Right cardiac atrium (tissue), 5 donors: ENCODE results near the gene NDUFAF2. TPM values are rescaled to one million over a fixed set of nuclear protein-coding genes. Genes with fewer than 3 reads are reported as not detected.

Experiments used
- ATAC-seq, 2 donors: fragments of 200-7000 bp; cut with Tn5 transposase; one replicate each; pipeline versions ENCODE4 v1.8.0 to v1.9.1; 2020; ENCODE audit warnings: moderate library complexity in 2 of 2, mild to moderate bottlenecking in 1 of 2
- DNase-seq, 3 donors: peaks; one replicate each; pipeline ENCODE4 v3.0.0-alpha.2; 2020
- H3K27ac ChIP-seq: one replicate; pipeline ENCODE4 v1.5.1; 2013; ENCODE audit warnings: mild to moderate bottlenecking, low read length, control low read depth, moderate library complexity
- H3K27me3 ChIP-seq: one replicate; pipeline ENCODE4 v1.6.1; 2013; ENCODE audit not compliant: control insufficient read depth, insufficient read depth
- H3K4me1 ChIP-seq: one replicate; pipeline ENCODE4 v1.6.1; 2013; ENCODE audit warnings: low read length; ENCODE audit not compliant: control insufficient read depth, insufficient read depth
- H3K4me3 ChIP-seq: one replicate; pipeline ENCODE4 v1.5.1; 2013; ENCODE audit warnings: low read length, control low read depth
- H3K9me3 ChIP-seq: one replicate; pipeline ENCODE4 v1.6.1; 2013; ENCODE audit warnings: low read length; ENCODE audit not compliant: control insufficient read depth
- WGBS: extraction: QIAGEN DNeasy Blood & Tissue Kit; methylation state at CpG from one replicate; pipeline ENCODE4 v1.1.7; 2013; 5-methylcytosine and 5-hydroxymethylcytosine counted together
- intact Hi-C, 4 donors: fragments of 100-400 bp; cut with DNase I; formaldehyde crosslinking; loops; one replicate each; pipeline versions ENCODE4 v1.11.0 to v1.14.0; 2022 to 2023
- polyA plus RNA-seq: library from polyadenylated mRNA; stranded (reverse); fragments of 200-250 nt; gene quantifications from one replicate; pipeline ENCODE4 v1.2.3, GENCODE V29; 2013
- total RNA-seq, 4 donors: library from RNA; stranded (reverse); fragmentation: NEBNext Ultra II Directional; extraction: Animal tissue kit (Norgen Biotek cat#: 25700); gene quantifications; one replicate each; pipeline ENCODE4 v1.2.1, GENCODE V29; 2021
- donor health status: healthy with polysubstance abuse.
- donor health status: DM: no; HTN: yes; CAD: no.
- donor health status: DM: no; HTN: no; CAD: no.
- donor health status: DM: no; HTN: yes; CAD: no; lungs with severe emphysema.
- donor health status: DM: yes; HTN: yes; CAD: no.

NDUFAF2 gene
- total and polyA plus RNA-seq, 5 donors = 32.0 to 74.6 (median 34.8) TPM

DNA sequence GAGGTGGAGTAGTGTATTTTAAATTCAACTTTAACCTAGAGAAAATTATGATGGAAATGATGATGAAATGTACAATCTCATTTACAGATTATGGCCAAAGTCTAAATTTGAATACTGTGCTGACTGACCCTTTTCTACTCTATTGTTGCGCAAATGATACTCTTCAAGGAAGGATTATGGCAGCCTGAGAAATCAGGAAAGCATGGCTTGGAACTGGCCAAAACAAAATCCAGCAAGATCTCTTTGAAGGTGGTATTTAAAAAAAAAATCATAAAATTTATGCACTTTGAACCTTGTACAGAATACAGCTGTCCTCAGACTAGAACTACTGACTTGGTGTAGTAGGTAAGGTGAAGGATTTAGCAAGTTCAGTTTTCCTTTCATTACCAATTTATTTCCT, 105.3 kb downstream of the NDUFAF2 start:
- WGBS = 95% methylated on average over 1 of the region's 1 CpG
- intact Hi-C loops = loop anchor here in 2 of 4 donors (10.0 kb wide), 2 partner anchors 605 to 615 kb away; no protein-coding TSS in a partner anchor
- no peak for ATAC-seq
- DNase-seq = no peak
- no peak overlapping the region for H3K4me3 ChIP-seq
- H3K9me3 ChIP-seq = no peaks in the 10 kb centered on the region
- H3K27me3 ChIP-seq = no peaks in the 10 kb centered on the region
- no peak overlapping the region for H3K27ac ChIP-seq
- H3K4me1 ChIP-seq = no peaks in the 10 kb centered on the region

DNA sequence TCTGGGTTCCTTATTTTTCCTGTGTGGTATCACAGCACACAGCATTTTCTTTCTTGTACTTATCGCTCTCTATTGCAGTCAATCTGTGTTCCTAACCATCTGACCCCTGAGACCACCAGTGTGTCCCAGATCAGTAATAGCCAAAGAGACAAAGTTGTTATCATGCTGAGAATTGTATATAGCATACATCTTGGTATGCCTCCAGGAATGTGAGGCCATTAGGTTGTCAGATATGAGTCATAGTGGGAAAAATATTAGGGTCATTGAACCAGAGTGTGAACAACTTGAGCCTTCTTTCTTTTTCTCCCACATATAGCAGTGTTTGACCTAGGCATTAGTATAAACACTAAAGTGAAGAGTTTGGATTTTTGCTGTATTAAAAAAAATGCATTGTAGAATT, 106.3 kb downstream of the NDUFAF2 start:
- H3K27me3 ChIP-seq = no peaks in the 10 kb centered on the region
- H3K9me3 ChIP-seq = no peaks in the 10 kb centered on the region
- no peaks in the 10 kb centered on the region for H3K4me1 ChIP-seq
- no peak overlapping the region for H3K27ac ChIP-seq
- no peak overlapping the region for H3K4me3 ChIP-seq
- no peak for ATAC-seq
- intact Hi-C loops = loop anchor here in 2 of 4 donors (10.0 kb wide), 2 partner anchors 604 to 614 kb away; no protein-coding TSS in a partner anchor
- no peak for DNase-seq
- WGBS = 78% methylated on average over 1 of the region's 1 CpG

DNA sequence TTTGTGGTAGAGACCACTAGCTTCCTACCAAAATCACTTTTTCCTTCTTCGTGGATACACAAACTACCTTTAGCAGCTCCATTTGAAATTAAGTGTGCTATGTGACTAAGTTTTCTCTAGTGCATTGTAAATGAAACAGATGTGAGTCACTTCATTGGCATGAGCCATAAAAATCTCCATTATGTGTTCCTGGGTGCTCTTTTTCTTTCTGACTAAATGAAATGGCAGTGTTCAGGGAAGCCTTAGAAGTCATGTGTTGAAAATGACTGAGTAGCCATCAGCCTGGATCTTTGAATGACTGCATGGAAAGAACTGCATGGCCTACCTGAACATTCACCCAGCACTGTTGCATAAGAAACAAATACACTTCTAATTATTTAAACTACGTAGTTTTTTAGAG, 107.9 kb downstream of the NDUFAF2 start:
- intact Hi-C loops = loop anchor here in 2 of 4 donors (10.0 kb wide), 2 partner anchors 602 to 612 kb away; no protein-coding TSS in a partner anchor
- H3K4me1 ChIP-seq = no peaks in the 10 kb centered on the region
- H3K27ac ChIP-seq = no peak overlapping the region
- WGBS = 96% methylated on average over 2 of the region's 2 CpGs
- ATAC-seq = no peak
- H3K9me3 ChIP-seq = no peaks in the 10 kb centered on the region
- H3K4me3 ChIP-seq = no peak overlapping the region
- H3K27me3 ChIP-seq = no peaks in the 10 kb centered on the region
- DNase-seq = no peak

DNA sequence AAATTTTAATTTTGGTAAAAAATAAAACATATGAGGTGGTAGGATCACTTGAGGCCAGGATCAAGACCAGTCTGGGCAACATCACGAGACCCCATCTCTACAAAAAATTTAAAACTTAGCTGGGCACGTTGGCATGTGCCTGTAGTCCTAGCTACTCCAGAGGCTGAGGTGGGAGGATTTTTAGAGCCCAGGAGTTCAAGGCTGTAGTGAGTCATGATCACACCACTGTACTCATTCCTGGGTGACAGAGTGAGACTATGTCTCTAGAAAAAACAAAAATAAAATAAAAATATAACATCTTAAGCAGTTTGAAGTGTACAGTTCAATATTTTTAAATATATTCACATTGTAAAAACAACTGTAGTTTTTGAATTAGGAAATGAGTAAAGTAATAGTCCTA, 108.9 kb downstream of the NDUFAF2 start:
- intact Hi-C loops = loop anchor here in 2 of 4 donors (10.0 kb wide), 2 partner anchors 601 to 611 kb away; no protein-coding TSS in a partner anchor
- no peak overlapping the region for H3K4me3 ChIP-seq
- H3K4me1 ChIP-seq = no peaks in the 10 kb centered on the region
- no peaks in the 10 kb centered on the region for H3K27me3 ChIP-seq
- H3K9me3 ChIP-seq = no peaks in the 10 kb centered on the region
- 42% methylated on average over 2 of the region's 2 CpGs for WGBS
- no peak for DNase-seq
- no peak overlapping the region for H3K27ac ChIP-seq
- no peak for ATAC-seq

DNA sequence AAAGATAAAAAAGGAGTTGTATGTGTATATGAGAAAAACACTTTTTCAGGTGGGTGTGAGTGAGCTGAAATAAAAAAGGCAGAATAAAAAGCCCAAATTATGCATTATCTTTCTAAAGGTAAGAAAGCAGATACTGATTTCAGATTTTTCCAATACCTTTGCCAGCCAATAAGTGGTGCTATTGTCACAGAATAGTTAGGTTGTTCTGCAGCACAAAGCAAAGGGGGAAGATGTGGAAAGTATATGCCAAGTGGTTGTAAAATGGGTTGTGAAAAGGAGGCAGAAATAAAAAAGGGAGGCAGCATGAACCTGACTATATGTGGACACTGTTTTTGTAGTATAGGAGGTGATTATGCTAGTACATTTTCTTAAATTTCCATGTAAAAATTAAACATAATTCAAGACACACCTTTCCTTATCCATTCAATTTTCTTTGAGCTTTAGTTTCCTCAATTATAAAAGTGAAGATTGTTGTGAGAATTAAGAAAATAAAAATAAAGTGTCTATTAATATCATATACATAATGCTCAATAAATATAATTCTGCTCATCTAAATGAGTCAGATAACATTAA, 110.5 kb downstream of the NDUFAF2 start:
- Histone ChIP-seq H3K27me3 (no peaks in the 10 kb centered on the region), H3K4me3 (no peak overlapping the region), H3K4me1 (no peaks in the 10 kb centered on the region), H3K9me3 (no peaks in the 10 kb centered on the region), H3K27ac (no peak overlapping the region)
- no peak for ATAC-seq
- intact Hi-C loops = loop anchor here in 2 of 4 donors (10.0 kb wide), 2 partner anchors 599 to 609 kb away; no protein-coding TSS in a partner anchor
- no peak for DNase-seq

DNA sequence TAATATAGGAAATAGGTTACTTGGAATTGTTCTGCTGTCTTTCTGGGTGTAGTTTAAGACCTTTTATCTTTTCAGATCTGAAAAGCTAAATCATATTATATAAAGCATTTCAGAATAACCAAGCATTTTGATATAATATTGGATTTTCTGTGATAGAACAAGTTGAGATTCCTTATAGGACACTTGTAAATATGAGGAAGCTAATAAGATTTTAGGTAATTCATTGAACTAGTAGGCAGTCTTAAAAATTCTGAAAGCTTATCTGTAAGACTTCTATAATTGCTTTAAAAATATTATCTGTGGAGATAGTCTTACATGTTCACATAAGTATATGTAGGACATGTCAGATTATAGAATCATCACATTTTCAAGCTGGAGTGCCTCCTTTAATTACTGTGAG, 114.5 kb downstream of the NDUFAF2 start:
- intact Hi-C loops = loop anchor here in 2 of 4 donors (10.0 kb wide), 2 partner anchors 595 to 605 kb away; no protein-coding TSS in a partner anchor
- Histone ChIP-seq H3K9me3 (no peaks in the 10 kb centered on the region), H3K4me1 (no peaks in the 10 kb centered on the region), H3K27ac (no peak overlapping the region), H3K4me3 (no peak overlapping the region), H3K27me3 (no peaks in the 10 kb centered on the region)
- ATAC-seq (no peak), DNase-seq (no peak)

DNA sequence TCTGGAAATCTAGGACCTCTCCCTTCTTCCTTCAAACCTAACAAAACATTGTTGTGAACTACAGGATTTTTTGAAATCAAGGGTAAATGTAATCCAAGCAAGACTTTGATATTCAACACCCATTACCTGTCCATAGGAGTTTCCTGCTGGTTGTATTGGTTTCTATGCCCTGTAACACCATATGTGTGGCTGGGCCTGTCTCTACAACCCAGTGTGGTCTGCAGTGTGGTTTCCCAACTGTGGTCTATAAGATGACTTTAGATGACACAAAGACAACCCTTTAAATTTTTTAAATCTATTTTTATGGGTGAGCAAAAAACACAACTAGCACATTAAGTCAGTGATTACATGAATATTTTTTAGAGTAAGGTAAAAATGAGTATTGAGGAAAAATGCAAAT, 124.1 kb downstream of the NDUFAF2 start:
- Histone ChIP-seq H3K4me1 (no peaks in the 10 kb centered on the region), H3K9me3 (no peaks in the 10 kb centered on the region), H3K27ac (no peak overlapping the region), H3K27me3 (no peaks in the 10 kb centered on the region), H3K4me3 (no peak overlapping the region)
- DNase-seq (no peak), ATAC-seq (no peak)
- intact Hi-C loops = no loop called here

DNA sequence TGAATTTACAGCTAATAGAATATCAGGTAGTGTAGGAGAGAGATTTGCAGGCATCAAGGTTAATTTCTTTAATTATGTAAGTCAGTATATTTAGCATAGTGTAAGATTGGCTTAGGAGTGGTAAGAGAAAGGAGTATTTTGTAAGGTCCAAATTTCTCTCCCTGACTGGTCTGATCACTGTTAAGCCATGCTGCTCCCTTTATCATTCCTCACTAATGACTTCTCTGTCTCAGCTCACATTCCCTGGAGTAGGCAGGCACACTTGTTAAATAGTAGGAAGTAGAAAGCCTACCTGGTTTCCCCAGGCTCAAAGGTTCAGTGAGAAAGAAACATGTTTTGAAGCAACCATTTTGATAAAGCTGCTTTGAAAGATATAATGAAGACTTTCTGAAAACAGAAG, 126.5 kb downstream of the NDUFAF2 start:
- Histone ChIP-seq H3K9me3 (no peaks in the 10 kb centered on the region), H3K27me3 (no peaks in the 10 kb centered on the region), H3K4me3 (no peak overlapping the region), H3K27ac (no peak overlapping the region), H3K4me1 (no peaks in the 10 kb centered on the region)
- intact Hi-C loops = no loop called here
- ATAC-seq = no peak
- no peak for DNase-seq

DNA sequence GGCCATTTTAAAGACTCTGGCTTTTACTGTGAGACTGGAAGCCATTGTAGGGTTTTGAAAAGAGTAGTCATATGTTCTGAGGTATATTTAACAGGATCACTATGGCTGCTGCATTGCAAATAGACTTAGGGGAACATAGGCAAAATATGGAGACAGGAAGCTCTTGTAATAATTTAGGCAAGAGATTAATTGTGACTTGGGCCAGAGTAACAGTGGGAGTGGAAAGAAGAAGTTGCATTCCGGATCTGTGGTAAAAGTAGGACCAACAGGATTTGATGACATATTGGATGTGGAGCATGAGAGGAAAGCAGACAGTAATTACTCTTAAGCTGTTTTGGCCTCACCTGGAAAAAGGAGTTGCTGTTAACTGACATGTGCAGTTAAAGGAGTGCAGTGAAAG, 131.6 kb downstream of the NDUFAF2 start:
- no peak for ATAC-seq
- intact Hi-C loops = no loop called here
- H3K27ac ChIP-seq = no peak overlapping the region
- no peak for DNase-seq
- H3K4me1 ChIP-seq = no peaks in the 10 kb centered on the region
- H3K9me3 ChIP-seq = no peaks in the 10 kb centered on the region
- no peak overlapping the region for H3K4me3 ChIP-seq
- no peaks in the 10 kb centered on the region for H3K27me3 ChIP-seq
- 46% methylated on average over 1 of the region's 1 CpG for WGBS

DNA sequence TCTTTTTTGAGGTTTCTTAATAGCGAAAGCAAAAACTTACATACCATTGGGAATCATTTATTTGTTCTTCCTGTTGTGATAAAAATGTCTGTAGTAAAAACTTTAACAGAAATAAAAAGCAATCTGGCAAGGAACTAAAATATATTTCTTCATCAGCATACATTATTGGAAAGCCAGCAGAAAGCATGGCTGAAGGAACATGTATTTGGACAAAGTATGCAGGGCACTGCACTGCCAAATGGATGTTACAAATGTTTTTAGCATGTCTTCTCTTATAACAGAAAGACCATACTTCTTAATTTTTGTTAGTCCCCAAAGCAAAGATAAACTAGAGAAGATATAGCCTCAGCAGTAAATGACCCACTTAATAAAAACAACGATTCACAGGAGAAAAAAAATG, 136.7 kb downstream of the NDUFAF2 start:
- no peak overlapping the region for H3K27ac ChIP-seq
- H3K27me3 ChIP-seq = no peaks in the 10 kb centered on the region
- no peak overlapping the region for H3K4me3 ChIP-seq
- DNase-seq = no peak
- intact Hi-C loops = no loop called here
- ATAC-seq = no peak
- H3K4me1 ChIP-seq = no peaks in the 10 kb centered on the region
- no peaks in the 10 kb centered on the region for H3K9me3 ChIP-seq
- WGBS = 67% methylated on average over 2 of the region's 2 CpGs

DNA sequence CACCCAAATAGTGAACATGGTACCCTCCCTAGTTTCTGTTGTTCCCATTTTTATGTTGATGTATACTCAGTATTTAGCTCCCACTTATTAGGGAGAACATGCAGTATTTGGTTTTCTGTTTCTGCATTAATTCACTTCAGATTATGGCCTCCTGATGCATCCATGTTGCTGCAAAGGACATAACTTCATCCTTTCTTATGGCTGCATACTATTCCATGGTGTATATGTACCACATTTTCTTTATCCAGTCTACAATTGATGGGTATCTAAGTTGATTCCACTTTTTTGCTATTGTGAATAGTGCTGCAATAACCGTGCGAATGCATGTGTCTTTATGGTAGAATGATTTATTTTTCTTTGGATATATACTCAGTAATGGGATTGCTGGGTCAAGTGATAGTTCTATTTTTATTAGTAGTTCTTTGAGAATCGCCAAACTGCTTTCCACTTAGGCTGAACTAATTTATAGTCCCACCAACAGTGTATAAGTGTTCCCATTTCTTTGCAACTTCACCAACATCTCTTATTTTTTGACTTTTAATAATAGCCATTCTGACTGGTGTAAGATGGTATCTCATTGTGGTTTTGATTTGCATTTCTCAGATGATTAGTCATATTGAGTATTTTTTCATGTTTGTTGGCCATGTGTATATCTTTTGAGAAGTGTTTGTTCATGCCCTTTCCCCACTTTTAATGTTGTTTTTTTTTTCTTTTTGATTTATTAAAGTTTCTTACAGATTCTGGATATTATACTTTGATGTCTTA, 137.7 kb downstream of the NDUFAF2 start:
- Histone ChIP-seq H3K27me3 (no peaks in the 10 kb centered on the region), H3K9me3 (no peaks in the 10 kb centered on the region), H3K4me3 (no peak overlapping the region), H3K27ac (no peak overlapping the region), H3K4me1 (no peaks in the 10 kb centered on the region)
- no peak for DNase-seq
- ATAC-seq = no peak
- WGBS = 96% methylated on average over 3 of the region's 3 CpGs
- intact Hi-C loops = no loop called here
